Common myeloid progenitor, CD34-positive (primary cell): ENCODE results near the gene HCFC2.

Experiments used
- CTCF ChIA-PET: fragments of 350-600 bp; sonication (Branson Sonifier 250); formaldehyde crosslinking; loops from one replicate; lab custom pipeline; 2021; ENCODE audit warnings: antibody characterized with exemption; lab: Charles Lee
- POLR2A ChIA-PET: fragments of 350-600 bp; sonication (Branson Sonifier 250); formaldehyde crosslinking; loops from one replicate; lab custom pipeline; 2021; ENCODE audit warnings: antibody characterized with exemption; lab: Charles Lee
- DNase-seq, 3 donors: peaks; one replicate each; pipeline versions ENCODE4 v3.0.0 to v3.0.0-alpha.2; 2013
- H3K27ac ChIP-seq, 2 experiments: 1 replicate in 1 of 2; 2 replicates in 1 of 2; pipeline ENCODE4 v1.7.0; 2013; ENCODE audit warnings: inconsistent platforms in 2 of 2, low read length in 2 of 2, mild to moderate bottlenecking in 2 of 2, low read depth in 1 of 2, moderate library complexity in 1 of 2; ENCODE audit not compliant: severe bottlenecking in 2 of 2, insufficient read depth in 1 of 2, poor library complexity in 1 of 2
- H3K27me3 ChIP-seq, 5 experiments: replicated peaks in 2 of 5; 1 replicate in 3 of 5; 2 replicates in 2 of 5; pipeline versions ENCODE4 v1.6.1 to v1.7.0; 2013; ENCODE audit warnings: low read length in 4 of 5, mild to moderate bottlenecking in 2 of 5, moderate library complexity in 2 of 5, inconsistent platforms in 1 of 5; ENCODE audit not compliant: insufficient read depth in 5 of 5, control insufficient read depth in 4 of 5
- H3K36me3 ChIP-seq, 4 experiments: 1 replicate in 2 of 4; 2 replicates in 2 of 4; pipeline versions ENCODE4 v1.6.1 to v1.7.0; 2013; ENCODE audit warnings: low read length in 3 of 4, control low read depth in 1 of 4, mild to moderate bottlenecking in 1 of 4; ENCODE audit not compliant: control insufficient read depth in 4 of 4, insufficient read depth in 4 of 4
- H3K4me1 ChIP-seq, 4 experiments: 1 replicate in 3 of 4; 2 replicates in 1 of 4; pipeline versions ENCODE4 v1.6.1 to v1.7.1; 2013; ENCODE audit warnings: low read length in 3 of 4, mild to moderate bottlenecking in 3 of 4, control low read depth in 1 of 4, inconsistent platforms in 1 of 4, moderate library complexity in 1 of 4; ENCODE audit not compliant: control insufficient read depth in 4 of 4, insufficient read depth in 4 of 4; ENCODE audit errors: control extremely low read depth in 1 of 4
- H3K4me3 ChIP-seq, 7 experiments: 1 replicate in 4 of 7; 2 replicates in 3 of 7; pipeline versions ENCODE4 v1.5.1 to v1.7.0; 2013; ENCODE audit warnings: mild to moderate bottlenecking in 7 of 7, low read length in 6 of 7, moderate library complexity in 6 of 7, inconsistent platforms in 2 of 7, low read depth in 2 of 7, control low read depth in 1 of 7; ENCODE audit not compliant: insufficient read depth in 4 of 7, control insufficient read depth in 1 of 7; ENCODE audit errors: extremely low read depth in 1 of 7
- H3K9me3 ChIP-seq, 5 experiments: 1 replicate in 4 of 5; 2 replicates in 1 of 5; pipeline versions ENCODE4 v1.6.1 to v1.7.1; 2013; ENCODE audit warnings: low read length in 4 of 5, mild to moderate bottlenecking in 2 of 5, inconsistent platforms in 1 of 5, low read depth in 1 of 5, moderate library complexity in 1 of 5; ENCODE audit not compliant: control insufficient read depth in 4 of 5, insufficient read depth in 2 of 5; ENCODE audit errors: control extremely low read depth in 1 of 5
- WGBS: methylation state at CpG from one replicate; pipeline ENCODE4 v1.1.5; 2013; ENCODE audit not compliant: insufficient coverage; 5-methylcytosine and 5-hydroxymethylcytosine counted together

The HCFC2 gene

GRCh38 chr12:104143918-104144317, 79.6 kb downstream of the HCFC2 start:
- Histone ChIP-seq H3K27me3 (no peaks in the 10 kb centered on the region), H3K4me3 (no peak overlapping the region), H3K27ac (no peak overlapping the region), H3K9me3 (peaks cover 0 to 5% (median 0%) of the 10 kb centered on the region in 5 experiments), H3K36me3 (no peaks in the 10 kb centered on the region), H3K4me1 (peaks cover 0 to 1% (median under 1%) of the 10 kb centered on the region in 4 experiments)
- no CpG with 5 or more reads among the region's 1 CpG for WGBS
- DNase-seq = no peak
- ChIA-PET POLR2A (no interaction called here), CTCF (interaction anchor here (0.8 kb wide), 1 partner anchor 9 kb away, joined by 3 read pairs; no protein-coding TSS in a partner anchor)

- POLR2A ChIA-PET = no interaction called here
- Histone ChIP-seq H3K4me1 (no peaks in the 10 kb centered on the region), H3K27ac (no peak overlapping the region)
Observed at GRCh38 chr12:104147346-104147745, 83.0 kb downstream of the HCFC2 start.

GRCh38 chr12:104150416-104150815, 86.1 kb downstream of the HCFC2 start:
- H3K27me3 ChIP-seq = no peaks in the 10 kb centered on the region
- ChIA-PET POLR2A (no interaction called here), CTCF (no interaction called here)
- peaks cover 0 to 3% (median 0%) of the 10 kb centered on the region in 5 experiments for H3K9me3 ChIP-seq
- no peak overlapping the region for H3K4me3 ChIP-seq
- DNase-seq = no peak
- peaks cover 3 to 15% (median 9%) of the 10 kb centered on the region in 4 experiments for H3K4me1 ChIP-seq
- 96% methylated on average over 8 of the region's 8 CpGs for WGBS
- H3K27ac ChIP-seq = no peak overlapping the region
- H3K36me3 ChIP-seq = no peaks in the 10 kb centered on the region

More at GRCh38 chr12:104147346-104147745, 83.0 kb downstream of the HCFC2 start:
- Histone ChIP-seq H3K36me3 (no peaks in the 10 kb centered on the region), H3K4me3 (no peak overlapping the region), H3K27me3 (no peaks in the 10 kb centered on the region), H3K9me3 (peaks cover 0 to 5% (median 0%) of the 10 kb centered on the region in 5 experiments)
- 93% methylated on average over 9 of the region's 11 CpGs for WGBS
- DNase-seq = no peak
- CTCF ChIA-PET = no interaction called here

- ChIA-PET POLR2A (no interaction called here), CTCF (interaction anchor here (0.6 to 2.0 kb wide), 3 partner anchors 9 to 15 kb away, joined by 3 to 6 read pairs (median 3); partner anchors contain the start of gene NFYB)
- DNase-seq = no peak
- Histone ChIP-seq H3K27ac (no peak overlapping the region), H3K36me3 (no peaks in the 10 kb centered on the region), H3K9me3 (peaks cover 0 to 3% (median 0%) of the 10 kb centered on the region in 5 experiments), H3K4me3 (no peak overlapping the region), H3K4me1 (peaks cover 3 to 15% (median 9%) of the 10 kb centered on the region in 4 experiments), H3K27me3 (no peaks in the 10 kb centered on the region)
Observed at GRCh38 chr12:104152685-104153241, 88.4 kb downstream of the HCFC2 start.

GRCh38 chr12:104154286-104154685, 90.0 kb downstream of the HCFC2 start:
- Histone ChIP-seq H3K27me3 (no peaks in the 10 kb centered on the region), H3K9me3 (no peaks in the 10 kb centered on the region), H3K36me3 (no peaks in the 10 kb centered on the region), H3K27ac (no peak overlapping the region), H3K4me1 (peaks cover 3 to 15% (median 9%) of the 10 kb centered on the region in 4 experiments), H3K4me3 (peak overlapping the region in 1 of 7 experiments; percentile 33)
- POLR2A ChIA-PET = interaction anchor here (0.8 kb wide), 1 partner anchor 17 kb away, joined by 4 read pairs; no protein-coding TSS in a partner anchor
- CTCF ChIA-PET = interaction anchor here (2.0 kb wide), 1 partner anchor 16 kb away, joined by 6 read pairs; the partner anchor contains the start of gene NFYB
- WGBS = 10% methylated on average over 2 of the region's 4 CpGs
- DNase-seq = peak in 2 of 3 donors; percentile 55 to 66

GRCh38 chr12:104154806-104155205, 90.5 kb downstream of the HCFC2 start:
- POLR2A ChIA-PET = no interaction called here
- Histone ChIP-seq H3K9me3 (no peaks in the 10 kb centered on the region), H3K27me3 (no peaks in the 10 kb centered on the region), H3K4me1 (peaks cover 3 to 15% (median 9%) of the 10 kb centered on the region in 4 experiments), H3K4me3 (no peak overlapping the region), H3K27ac (no peak overlapping the region), H3K36me3 (no peaks in the 10 kb centered on the region)
- DNase-seq = no peak
- CTCF ChIA-PET = no interaction called here
- WGBS = 100% methylated on average over 1 of the region's 2 CpGs
